Epithelial cell of esophagus (primary cell): ENCODE results near the gene PLA2R1.

Experiments used
- DNase-seq: peaks from one replicate; pipeline ENCODE4 v3.0.0; 2010; ENCODE audit warnings: low read depth
- H3K4me3 ChIP-seq: 2 replicates; pipeline ENCODE4 v1.5.1; 2011; ENCODE audit warnings: mild to moderate bottlenecking, low read length, control low read depth
- CTCF ChIP-seq: IDR thresholded peaks from 2 replicates; pipeline ENCODE4 v1.5.1; 2011; ENCODE audit warnings: low read depth, mild to moderate bottlenecking, low read length, control low read depth, inconsistent platforms; ENCODE audit not compliant: insufficient read depth; ENCODE audit errors: missing control alignments

Gene PLA2R1

GRCh38 chr2:160062292-160063005, at the start of gene PLA2R1:
Gene PLA2R1 (minus strand): TSS chr2:160062615. CDS start chr2:160062403, 212 bp downstream.
- peak; percentile 53 for DNase-seq
- no peak for TF ChIP-seq CTCF

GRCh38 chr2:160110674-160111239, 48.3 kb upstream of the PLA2R1 start:
- no peak for TF ChIP-seq CTCF
- DNase-seq, result no peak
- H3K4me3 ChIP-seq, result no peak overlapping the region

More at GRCh38 chr2:160062292-160063005, at the start of gene PLA2R1:
- peak within 1 kb of the TSS; percentile 69 for H3K4me3 ChIP-seq

GRCh38 chr2:160109939-160110673, 47.7 kb upstream of the PLA2R1 start:
- TF ChIP-seq CTCF, result peak; percentile 79
- DNase-seq, result peak; percentile 79
- H3K4me3 ChIP-seq, result no peak overlapping the region

- no peak for TF ChIP-seq CTCF
- peak; percentile 60 for DNase-seq
- no peak overlapping the region for H3K4me3 ChIP-seq
Measured at GRCh38 chr2:160109243-160109642, 46.8 kb upstream of the PLA2R1 start.

GRCh38 chr2:160108646-160109045, 46.2 kb upstream of the PLA2R1 start:
- no peak overlapping the region for H3K4me3 ChIP-seq
- DNase-seq, result no peak
- no peak for TF ChIP-seq CTCF

- no peak for DNase-seq
- no peak overlapping the region for H3K4me3 ChIP-seq
- no peak for TF ChIP-seq CTCF
Measured at GRCh38 chr2:160105366-160105765, 43.0 kb upstream of the PLA2R1 start.
